A673 (cell line): ENCODE measurements around the gene TATDN2.

Experiments used
- EZH2 ChIP-seq: fragments of 200-600 bp; sonication (generic); IDR thresholded peaks from 2 replicates; pipeline ENCODE4 v1.6.1; 2017; ENCODE audit warnings: borderline replicate concordance, low read depth, mild to moderate bottlenecking, mixed read lengths, antibody characterized with exemption, low read length; ENCODE audit not compliant: poor library complexity, severe bottlenecking
- TF ChIP-seq, protein P1 (sequence below): fragments of 300-800, 200-600 bp; sonication (generic); conservative IDR thresholded peaks from 2 replicates; pipeline ENCODE4 v1.5.1; 2017; ENCODE audit warnings: low read depth, mild to moderate bottlenecking, antibody characterized with exemption, low read length, moderate library complexity, mixed read lengths

DNA sequence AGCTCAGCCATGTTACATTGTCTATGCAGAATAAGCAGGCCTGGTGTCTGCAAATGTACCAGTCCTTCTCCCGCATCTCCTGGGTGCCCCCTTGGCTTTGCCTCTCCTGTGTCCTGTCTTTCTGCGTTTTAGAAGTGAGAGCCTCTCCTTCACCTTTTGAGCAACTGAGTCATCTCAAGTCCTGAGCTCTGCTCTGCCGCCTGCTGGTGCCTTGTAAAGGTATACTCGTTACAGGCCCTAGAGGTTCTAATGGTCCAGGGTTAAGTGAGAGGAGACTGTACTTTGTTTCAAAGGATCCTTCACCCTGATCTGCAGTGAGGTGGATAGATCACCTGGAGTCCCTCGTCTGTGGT lies 31.9 kb downstream of the TATDN2 start:
- TF ChIP-seq, protein P1, sequence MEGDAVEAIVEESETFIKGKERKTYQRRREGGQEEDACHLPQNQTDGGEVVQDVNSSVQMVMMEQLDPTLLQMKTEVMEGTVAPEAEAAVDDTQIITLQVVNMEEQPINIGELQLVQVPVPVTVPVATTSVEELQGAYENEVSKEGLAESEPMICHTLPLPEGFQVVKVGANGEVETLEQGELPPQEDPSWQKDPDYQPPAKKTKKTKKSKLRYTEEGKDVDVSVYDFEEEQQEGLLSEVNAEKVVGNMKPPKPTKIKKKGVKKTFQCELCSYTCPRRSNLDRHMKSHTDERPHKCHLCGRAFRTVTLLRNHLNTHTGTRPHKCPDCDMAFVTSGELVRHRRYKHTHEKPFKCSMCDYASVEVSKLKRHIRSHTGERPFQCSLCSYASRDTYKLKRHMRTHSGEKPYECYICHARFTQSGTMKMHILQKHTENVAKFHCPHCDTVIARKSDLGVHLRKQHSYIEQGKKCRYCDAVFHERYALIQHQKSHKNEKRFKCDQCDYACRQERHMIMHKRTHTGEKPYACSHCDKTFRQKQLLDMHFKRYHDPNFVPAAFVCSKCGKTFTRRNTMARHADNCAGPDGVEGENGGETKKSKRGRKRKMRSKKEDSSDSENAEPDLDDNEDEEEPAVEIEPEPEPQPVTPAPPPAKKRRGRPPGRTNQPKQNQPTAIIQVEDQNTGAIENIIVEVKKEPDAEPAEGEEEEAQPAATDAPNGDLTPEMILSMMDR = no peak
- TF ChIP-seq EZH2 = no peak
